NCI-H524 (cell line): ENCODE measurements around the gene SEPTIN5.

Experiments used
- DNase-seq, 2 experiments: peaks; one replicate each; lab custom pipeline; 2025; lab: John Stamatoyannopoulos, UW

Gene SEPTIN5

GRCh38 chr22:19733755-19734154 lies 19.5 kb downstream of the SEPTIN5 start:
- DNase-seq = no peak

DNA sequence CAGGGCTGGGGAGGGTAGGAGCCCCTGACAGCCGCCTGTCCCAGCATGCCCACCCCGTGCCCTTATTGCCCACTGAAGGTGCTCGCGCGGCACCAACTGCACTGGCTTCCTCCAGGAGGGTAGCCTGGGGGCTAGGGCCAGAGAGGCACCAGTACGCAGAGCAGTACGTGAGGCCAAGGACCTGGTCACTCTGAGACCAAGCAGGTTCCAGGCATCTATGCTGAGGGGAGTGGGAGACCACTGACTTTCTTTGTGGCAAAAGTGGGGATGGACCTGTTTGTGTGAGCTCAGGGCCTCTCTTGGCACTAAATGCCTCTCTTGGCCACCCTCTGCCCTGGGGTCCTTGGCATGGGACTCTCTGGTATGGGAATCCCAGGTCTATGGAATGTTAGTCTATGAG lies 19.9 kb downstream of the SEPTIN5 start:
- no peak for DNase-seq

GRCh38 chr22:19734837-19735382 lies 20.6 kb downstream of the SEPTIN5 start:
- no peak for DNase-seq

- no peak for DNase-seq
These were observed 21.6 kb downstream of the SEPTIN5 start for GRCh38 chr22:19735665-19736510.

DNA sequence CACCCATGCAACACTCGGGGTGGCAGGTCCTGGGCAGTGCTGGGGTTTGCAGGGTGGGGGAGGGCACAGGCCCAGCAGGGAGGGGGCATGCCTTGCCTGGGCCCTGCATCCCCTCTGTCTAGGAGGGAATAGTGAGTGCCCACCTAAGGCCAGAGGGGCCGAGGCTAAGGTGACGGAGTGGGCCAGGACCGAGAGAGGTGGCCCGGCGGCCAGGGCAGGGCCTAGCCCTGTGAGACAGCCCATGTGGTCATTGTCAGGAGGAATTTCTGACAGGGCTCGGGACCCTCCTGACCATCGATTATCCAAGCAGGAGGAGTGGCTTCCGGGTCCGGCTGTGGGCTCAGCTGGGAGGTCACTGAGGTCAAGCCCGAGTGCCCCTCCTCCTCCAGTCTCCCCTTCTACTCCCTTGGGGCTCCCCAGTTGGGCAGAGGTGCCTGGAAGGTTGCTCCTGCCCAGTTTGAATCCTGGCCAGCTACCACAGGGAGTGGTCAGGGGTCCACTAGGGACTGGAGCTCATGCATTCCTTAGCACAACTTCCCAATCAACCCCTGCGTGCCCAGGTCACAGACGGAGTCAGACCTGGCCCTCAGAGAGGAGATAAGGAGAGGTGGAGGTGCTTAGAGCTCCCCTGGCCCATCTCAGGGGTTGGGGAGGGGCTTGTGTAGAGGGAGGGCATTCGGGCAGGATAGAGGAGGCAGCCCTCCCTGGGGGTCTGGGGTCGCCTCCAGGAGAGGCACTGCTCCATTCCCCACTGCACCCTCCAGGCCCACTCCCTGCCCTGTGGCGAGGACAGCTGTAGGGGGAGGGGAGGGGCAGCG lies 23.8 kb downstream of the SEPTIN5 start:
- DNase-seq = no peak

- no peak for DNase-seq
These were observed 24.6 kb downstream of the SEPTIN5 start for GRCh38 chr22:19738664-19739447.

- DNase-seq = no peak
These were observed 25.2 kb downstream of the SEPTIN5 start for GRCh38 chr22:19739448-19739895.

- no peak for DNase-seq
These were observed 25.7 kb downstream of the SEPTIN5 start for GRCh38 chr22:19739911-19740449.

DNA sequence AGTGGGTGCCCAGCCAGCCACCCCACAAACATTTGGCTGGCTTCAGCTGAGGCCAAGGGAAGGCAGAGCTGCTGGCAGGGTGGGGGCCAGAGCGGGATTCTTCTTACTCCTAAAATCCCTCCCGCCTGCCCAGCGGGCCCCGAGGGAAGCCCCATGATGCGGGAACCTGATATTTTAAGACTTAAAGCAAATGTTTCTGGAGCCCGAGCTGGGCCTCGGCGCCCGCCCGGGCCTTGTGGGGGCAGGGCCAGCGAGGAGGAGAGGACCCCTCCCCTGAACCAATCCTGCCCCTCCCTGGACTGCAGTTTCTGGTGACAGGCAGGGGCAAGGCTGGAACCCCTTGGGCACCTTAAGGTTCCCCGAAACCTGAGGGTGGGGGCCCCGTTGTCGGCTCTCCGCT lies 26.3 kb downstream of the SEPTIN5 start:
- no peak for DNase-seq

- DNase-seq = no peak
These were observed 26.8 kb downstream of the SEPTIN5 start for GRCh38 chr22:19741053-19741452.

DNA sequence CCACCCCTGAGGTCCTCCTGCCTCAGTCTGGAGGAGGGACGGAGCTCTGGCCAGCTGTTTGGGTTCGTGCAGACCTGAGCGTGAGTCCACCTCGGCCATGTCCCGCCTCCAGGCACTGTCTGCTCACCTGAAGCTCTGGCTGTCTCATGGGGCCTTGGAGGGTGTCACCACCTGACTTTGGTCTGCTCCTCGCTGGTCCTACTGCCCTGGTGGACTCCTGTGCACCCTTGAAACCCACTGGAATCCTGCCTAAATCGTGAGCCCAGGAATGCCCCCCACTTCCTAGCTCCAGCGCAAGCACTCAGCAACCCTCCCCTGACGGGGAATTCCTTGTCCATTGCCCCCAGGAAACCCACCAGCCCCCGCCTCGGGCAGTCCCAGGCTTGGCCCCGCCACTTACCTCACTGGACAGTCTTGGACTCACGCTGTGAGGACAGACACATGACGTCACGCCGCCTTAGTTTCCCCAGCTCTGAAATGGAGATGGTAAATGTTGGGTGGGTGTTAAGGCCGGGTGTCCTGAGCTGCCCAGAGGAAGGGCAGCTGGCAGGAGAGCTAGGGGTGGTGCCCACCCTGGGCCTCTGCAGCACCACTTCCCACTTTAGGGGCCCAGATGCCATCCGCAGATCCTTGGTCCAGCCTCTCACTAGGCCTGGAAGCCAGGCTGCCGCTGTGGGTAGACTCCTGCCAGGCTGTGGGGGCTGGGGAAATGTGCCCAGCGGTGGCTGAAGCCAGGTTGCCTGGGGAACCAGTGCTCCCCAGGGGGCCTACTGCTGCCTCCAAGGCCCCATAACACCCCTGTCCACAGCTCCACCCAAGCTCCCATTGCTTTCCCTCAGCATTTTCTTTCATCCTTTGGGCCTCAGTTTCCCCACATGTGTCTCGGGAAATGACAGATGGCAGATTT lies 28.1 kb downstream of the SEPTIN5 start:
- no peak for DNase-seq

DNA sequence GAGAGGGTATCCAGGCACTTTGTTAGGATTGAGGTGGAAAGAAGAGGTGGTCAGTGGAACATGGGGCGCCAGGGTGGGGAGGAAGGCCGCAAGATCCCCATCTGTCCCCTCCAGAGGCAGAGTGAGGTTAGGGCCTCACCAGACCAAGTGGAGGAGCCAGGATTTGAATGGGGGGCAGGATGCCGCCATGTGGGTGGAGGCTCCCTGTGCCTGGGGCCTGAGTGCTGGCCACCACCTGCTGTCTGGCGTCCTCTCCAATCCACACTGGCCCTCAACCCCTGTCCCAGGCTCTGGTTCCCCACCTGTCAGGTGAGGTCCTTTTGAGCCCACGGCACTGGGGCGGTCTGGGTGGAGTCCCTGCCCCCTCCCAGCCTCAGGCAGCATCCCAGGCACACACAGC lies 28.8 kb downstream of the SEPTIN5 start:
- DNase-seq = no peak

DNA sequence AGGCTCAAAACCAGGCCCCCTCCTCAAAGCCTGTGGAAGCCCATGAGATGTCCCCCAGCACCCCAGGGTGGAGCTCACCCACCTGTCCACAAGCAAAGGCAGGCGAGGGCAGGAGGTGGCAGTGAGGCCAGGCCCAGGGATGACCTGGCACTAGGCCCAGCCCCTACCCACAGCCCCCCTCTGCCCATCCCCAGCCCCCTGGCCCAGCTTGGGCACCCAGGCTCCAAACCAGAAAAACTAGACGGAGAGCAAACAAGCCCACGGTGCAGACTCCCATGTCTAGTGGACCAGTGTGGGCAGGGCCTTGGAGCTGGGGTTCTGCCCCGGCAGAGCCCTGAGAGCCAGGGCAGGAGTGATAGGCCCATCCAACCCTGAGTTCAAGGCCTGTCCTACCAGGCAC lies 29.3 kb downstream of the SEPTIN5 start:
- DNase-seq = no peak

DNA sequence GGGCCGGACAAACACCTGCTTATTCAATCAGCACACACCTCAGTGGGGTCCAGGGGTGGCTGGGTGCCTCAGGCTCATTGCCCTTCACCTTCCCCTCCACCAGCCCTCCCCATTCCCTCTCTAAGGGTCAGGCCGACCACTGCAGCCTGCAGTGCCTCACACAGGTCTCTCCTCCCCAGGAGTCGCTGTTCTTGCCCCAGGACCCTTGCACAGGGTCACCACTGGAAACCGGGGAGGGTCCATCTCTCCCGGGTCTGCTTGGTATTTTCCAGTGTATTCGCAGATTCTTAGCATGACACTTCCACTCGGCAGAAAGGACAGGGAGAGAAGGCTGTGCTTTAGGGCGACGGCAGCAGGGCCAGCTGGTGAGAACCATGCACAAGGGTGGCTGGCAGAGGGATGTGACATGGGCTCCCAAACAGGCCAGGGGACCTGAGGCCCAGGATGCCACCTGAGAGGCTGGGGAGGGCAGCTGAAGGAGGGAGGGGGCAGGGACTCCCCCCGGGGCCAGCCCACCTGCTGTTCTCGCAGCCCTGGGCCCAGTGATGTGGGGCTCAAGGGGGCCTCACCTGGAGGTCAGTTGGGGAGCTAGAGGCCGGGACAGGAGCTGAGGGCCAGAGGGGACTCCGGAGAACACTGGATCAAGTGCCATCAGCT lies 30.2 kb downstream of the SEPTIN5 start:
- DNase-seq = no peak

DNA sequence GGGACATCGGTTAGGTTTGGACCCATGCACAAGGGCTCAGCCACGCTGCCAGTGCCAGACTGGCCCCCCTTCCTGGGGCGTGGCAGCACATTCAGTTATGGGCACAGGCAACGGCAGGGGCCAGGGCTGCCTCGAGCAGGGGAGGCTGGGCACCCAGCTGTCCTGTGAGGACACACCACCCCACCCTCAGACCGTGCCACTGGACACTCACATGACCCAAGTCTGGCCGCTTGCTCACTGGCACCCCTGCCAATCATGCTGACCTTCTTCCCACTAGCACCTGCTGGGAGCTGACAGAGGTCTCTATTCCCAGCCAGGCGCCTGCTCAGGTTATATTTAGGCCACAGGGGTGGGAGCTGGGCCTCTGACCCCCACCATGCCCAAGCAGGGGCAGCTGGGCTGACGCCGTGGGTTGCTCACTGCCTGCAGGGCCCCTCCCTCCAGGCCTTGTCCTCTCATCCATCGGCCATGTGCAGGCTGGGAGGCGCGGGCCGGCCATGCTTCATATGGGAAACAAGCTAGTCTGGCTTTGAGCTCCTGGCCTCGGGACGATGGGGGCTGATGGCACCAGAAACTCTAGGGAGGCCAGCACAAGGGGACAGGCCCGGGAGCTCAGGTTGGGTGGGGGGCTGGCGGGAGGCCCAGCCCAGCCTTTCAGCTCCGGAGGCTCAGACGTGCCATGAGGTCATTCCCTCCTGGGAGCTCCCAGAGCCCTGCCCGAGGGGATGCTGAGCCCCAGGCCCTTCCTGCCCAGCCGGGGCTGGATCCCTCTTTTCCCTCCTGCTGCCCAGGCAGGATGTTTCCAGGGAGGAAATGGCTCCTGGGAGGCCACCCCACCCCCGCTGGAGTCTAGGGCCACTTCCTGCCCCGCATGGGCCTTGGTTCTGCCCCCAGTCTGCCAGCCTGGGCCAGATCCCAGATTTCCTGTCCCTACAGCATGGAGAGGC lies 31.1 kb downstream of the SEPTIN5 start:
- no peak for DNase-seq

GRCh38 chr22:19746726-19747125 lies 32.4 kb downstream of the SEPTIN5 start:
- no peak for DNase-seq

GRCh38 chr22:19747551-19747950 lies 33.2 kb downstream of the SEPTIN5 start:
- no peak for DNase-seq

DNA sequence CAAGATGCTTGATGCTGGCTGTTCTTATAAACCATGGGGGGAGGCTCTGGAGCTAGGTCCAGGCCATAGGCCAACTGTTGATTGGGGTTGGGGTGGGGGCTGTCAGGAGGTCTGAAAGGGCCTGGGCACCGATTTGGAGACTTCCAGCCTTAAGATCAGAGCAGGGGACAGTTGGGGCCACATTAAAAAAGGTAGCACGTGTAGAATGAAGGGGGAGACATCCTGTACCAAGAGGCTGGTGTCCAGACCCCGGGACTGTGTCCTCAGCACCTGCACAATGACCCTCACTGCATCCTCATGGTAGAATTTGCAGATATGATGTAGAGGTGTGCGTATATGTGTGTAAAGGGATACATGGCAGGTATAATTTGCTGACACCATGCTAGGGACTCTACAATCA lies 33.8 kb downstream of the SEPTIN5 start:
- no peak for DNase-seq
